Neural cell (in vitro differentiated cells): ENCODE data around the gene ACP2.

Experiments used
- EP300 ChIP-seq: fragments of 450-650 bp; conservative IDR thresholded peaks from 2 replicates; pipeline ENCODE4 v1.6.1; 2014; ENCODE audit warnings: antibody characterized with exemption, mild to moderate bottlenecking, moderate library complexity; ENCODE audit not compliant: poor library complexity, severe bottlenecking
- EZH2 ChIP-seq: fragments of 200-600, 300-800 bp; shearing (Covaris generic), sonication (generic); IDR thresholded peaks from 2 replicates; pipeline ENCODE4 v1.6.1; 2014; ENCODE audit warnings: antibody characterized with exemption, low read length, borderline replicate concordance, mild to moderate bottlenecking; ENCODE audit not compliant: insufficient read depth, poor library complexity, severe bottlenecking
- POLR2AphosphoS5 ChIP-seq: IDR thresholded peaks from 2 replicates; pipeline ENCODE4 v1.6.1; 2012
- RAD21 ChIP-seq: fragments of 450-650 bp; conservative IDR thresholded peaks from 2 replicates; pipeline ENCODE4 v1.6.1; 2014; ENCODE audit warnings: antibody characterized with exemption, mild to moderate bottlenecking, moderate library complexity
- SMC3 ChIP-seq: fragments of 450-650 bp; conservative IDR thresholded peaks from 2 replicates; pipeline ENCODE4 v1.6.1; 2014; ENCODE audit warnings: antibody characterized with exemption, mild to moderate bottlenecking, moderate library complexity; ENCODE audit not compliant: poor library complexity
- TAF1 ChIP-seq: IDR thresholded peaks from 2 replicates; pipeline ENCODE4 v1.6.1; 2012; ENCODE audit warnings: low read depth
- TF ChIP-seq, protein P1 (sequence below): fragments of 450-650 bp; IDR thresholded peaks from 2 replicates; pipeline ENCODE4 v1.5.1; 2014; ENCODE audit warnings: antibody characterized with exemption, mild to moderate bottlenecking, moderate library complexity; ENCODE audit not compliant: poor library complexity, severe bottlenecking
- TF ChIP-seq, protein P2 (sequence below): IDR thresholded peaks from 2 replicates; pipeline ENCODE4 v1.6.1; 2012; ENCODE audit warnings: borderline replicate concordance

GRCh38 chr11:47207459-47207858 is 41.2 kb downstream of the ACP2 start:
- TF ChIP-seq, protein P1, sequence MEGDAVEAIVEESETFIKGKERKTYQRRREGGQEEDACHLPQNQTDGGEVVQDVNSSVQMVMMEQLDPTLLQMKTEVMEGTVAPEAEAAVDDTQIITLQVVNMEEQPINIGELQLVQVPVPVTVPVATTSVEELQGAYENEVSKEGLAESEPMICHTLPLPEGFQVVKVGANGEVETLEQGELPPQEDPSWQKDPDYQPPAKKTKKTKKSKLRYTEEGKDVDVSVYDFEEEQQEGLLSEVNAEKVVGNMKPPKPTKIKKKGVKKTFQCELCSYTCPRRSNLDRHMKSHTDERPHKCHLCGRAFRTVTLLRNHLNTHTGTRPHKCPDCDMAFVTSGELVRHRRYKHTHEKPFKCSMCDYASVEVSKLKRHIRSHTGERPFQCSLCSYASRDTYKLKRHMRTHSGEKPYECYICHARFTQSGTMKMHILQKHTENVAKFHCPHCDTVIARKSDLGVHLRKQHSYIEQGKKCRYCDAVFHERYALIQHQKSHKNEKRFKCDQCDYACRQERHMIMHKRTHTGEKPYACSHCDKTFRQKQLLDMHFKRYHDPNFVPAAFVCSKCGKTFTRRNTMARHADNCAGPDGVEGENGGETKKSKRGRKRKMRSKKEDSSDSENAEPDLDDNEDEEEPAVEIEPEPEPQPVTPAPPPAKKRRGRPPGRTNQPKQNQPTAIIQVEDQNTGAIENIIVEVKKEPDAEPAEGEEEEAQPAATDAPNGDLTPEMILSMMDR: no peak
- TF ChIP-seq TAF1 (no peak), POLR2AphosphoS5 (no peak), RAD21 (no peak), EZH2 (no peak), EP300 (no peak), SMC3 (no peak)
- TF ChIP-seq, protein P2, sequence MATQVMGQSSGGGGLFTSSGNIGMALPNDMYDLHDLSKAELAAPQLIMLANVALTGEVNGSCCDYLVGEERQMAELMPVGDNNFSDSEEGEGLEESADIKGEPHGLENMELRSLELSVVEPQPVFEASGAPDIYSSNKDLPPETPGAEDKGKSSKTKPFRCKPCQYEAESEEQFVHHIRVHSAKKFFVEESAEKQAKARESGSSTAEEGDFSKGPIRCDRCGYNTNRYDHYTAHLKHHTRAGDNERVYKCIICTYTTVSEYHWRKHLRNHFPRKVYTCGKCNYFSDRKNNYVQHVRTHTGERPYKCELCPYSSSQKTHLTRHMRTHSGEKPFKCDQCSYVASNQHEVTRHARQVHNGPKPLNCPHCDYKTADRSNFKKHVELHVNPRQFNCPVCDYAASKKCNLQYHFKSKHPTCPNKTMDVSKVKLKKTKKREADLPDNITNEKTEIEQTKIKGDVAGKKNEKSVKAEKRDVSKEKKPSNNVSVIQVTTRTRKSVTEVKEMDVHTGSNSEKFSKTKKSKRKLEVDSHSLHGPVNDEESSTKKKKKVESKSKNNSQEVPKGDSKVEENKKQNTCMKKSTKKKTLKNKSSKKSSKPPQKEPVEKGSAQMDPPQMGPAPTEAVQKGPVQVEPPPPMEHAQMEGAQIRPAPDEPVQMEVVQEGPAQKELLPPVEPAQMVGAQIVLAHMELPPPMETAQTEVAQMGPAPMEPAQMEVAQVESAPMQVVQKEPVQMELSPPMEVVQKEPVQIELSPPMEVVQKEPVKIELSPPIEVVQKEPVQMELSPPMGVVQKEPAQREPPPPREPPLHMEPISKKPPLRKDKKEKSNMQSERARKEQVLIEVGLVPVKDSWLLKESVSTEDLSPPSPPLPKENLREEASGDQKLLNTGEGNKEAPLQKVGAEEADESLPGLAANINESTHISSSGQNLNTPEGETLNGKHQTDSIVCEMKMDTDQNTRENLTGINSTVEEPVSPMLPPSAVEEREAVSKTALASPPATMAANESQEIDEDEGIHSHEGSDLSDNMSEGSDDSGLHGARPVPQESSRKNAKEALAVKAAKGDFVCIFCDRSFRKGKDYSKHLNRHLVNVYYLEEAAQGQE: no peak
